GM12801 (cell line): ENCODE data around the gene ZFPM1.

ENCODE experiments used
- CTCF ChIP-seq: IDR thresholded peaks from one replicate; pipeline ENCODE4 v1.5.1; 2011; ENCODE audit warnings: control low read depth; ENCODE audit not compliant: insufficient read length; ENCODE audit errors: extremely low read depth

Gene ZFPM1

GRCh38 chr16:88493879-88494278 lies 40.8 kb downstream of the ZFPM1 start:
- TF ChIP-seq CTCF, result no peak

- TF ChIP-seq CTCF, result no peak
Observed at GRCh38 chr16:88494335-88495154, 41.5 kb downstream of the ZFPM1 start.

- TF ChIP-seq CTCF, result no peak
Observed at GRCh38 chr16:88495268-88495772, 42.2 kb downstream of the ZFPM1 start.

GRCh38 chr16:88497561-88498462 lies 44.7 kb downstream of the ZFPM1 start:
- no peak for TF ChIP-seq CTCF

- no peak for TF ChIP-seq CTCF
Observed at GRCh38 chr16:88498576-88499208, 45.6 kb downstream of the ZFPM1 start.

GRCh38 chr16:88499292-88499691 lies 46.2 kb downstream of the ZFPM1 start:
- TF ChIP-seq CTCF, result no peak

- no peak for TF ChIP-seq CTCF
Observed at GRCh38 chr16:88499836-88500251, 46.8 kb downstream of the ZFPM1 start.
